OCI-LY1 (cell line): Measurements from ENCODE around the gene VPS52.
A peak's percentile ranks its signal among the peaks of the same experiment; 100 is the strongest.

Source experiments
- H2AFZ ChIP-seq: fragments of 200-600 bp; sonication (generic), shearing (Covaris generic); 2 replicates; pipeline ENCODE4 v1.6.0; 2014; ENCODE audit warnings: antibody characterized with exemption, mild to moderate bottlenecking, low read length
- H3F3A ChIP-seq: fragments of 200-600 bp; sonication (generic), shearing (Covaris generic); 2 replicates; pipeline ENCODE4 v1.6.0; 2014; ENCODE audit warnings: mild to moderate bottlenecking, antibody characterized with exemption, low read length, moderate library complexity; ENCODE audit not compliant: insufficient read depth
- H3K27ac ChIP-seq: fragments of 200-600 bp; sonication (generic); 2 replicates; pipeline ENCODE4 v1.5.1; 2014; ENCODE audit warnings: low read length, mixed run types, mild to moderate bottlenecking, low read depth; ENCODE audit not compliant: poor library complexity, severe bottlenecking
- H3K27me3 ChIP-seq: fragments of 200-600 bp; sonication (generic); 2 replicates; pipeline ENCODE4 v1.6.0; 2014; ENCODE audit warnings: antibody characterized with exemption, mild to moderate bottlenecking, low read length, moderate library complexity; ENCODE audit not compliant: insufficient read depth
- H3K36me3 ChIP-seq: fragments of 200-600 bp; sonication (generic); 2 replicates; pipeline ENCODE4 v1.6.1; 2014; ENCODE audit warnings: mild to moderate bottlenecking, antibody characterized with exemption, low read length, moderate library complexity, mixed read lengths; ENCODE audit not compliant: insufficient read depth
- H3K4me1 ChIP-seq: fragments of 200-600 bp; sonication (generic); 2 replicates; pipeline ENCODE4 v1.5.1; 2014; ENCODE audit warnings: mild to moderate bottlenecking, low read length, moderate library complexity; ENCODE audit not compliant: insufficient read depth, severe bottlenecking
- H3K4me2 ChIP-seq: fragments of 200-600 bp; sonication (generic), shearing (Covaris generic); 2 replicates; pipeline ENCODE4 v1.6.1; 2014; ENCODE audit warnings: low read length
- H3K4me3 ChIP-seq: fragments of 200-600 bp; sonication (generic); 2 replicates; pipeline ENCODE4 v1.5.1; 2014; ENCODE audit warnings: low read length, low read depth, mild to moderate bottlenecking, mixed read lengths; ENCODE audit not compliant: poor library complexity, severe bottlenecking
- H3K79me2 ChIP-seq: fragments of 200-600 bp; shearing (Covaris generic); 2 replicates; pipeline ENCODE4 v1.6.1; 2016; ENCODE audit warnings: mixed run types, low read length, mixed read lengths; ENCODE audit not compliant: insufficient read depth
- H3K9ac ChIP-seq: fragments of 200-600 bp; sonication (generic), shearing (Covaris generic); 2 replicates; pipeline ENCODE4 v1.6.1; 2014; ENCODE audit warnings: mild to moderate bottlenecking, low read length, mixed read lengths
- H3K9me2 ChIP-seq: fragments of 200-600 bp; sonication (generic), shearing (Covaris generic); 2 replicates; pipeline ENCODE4 v1.6.1; 2014; ENCODE audit warnings: low read depth, mild to moderate bottlenecking, low read length, mixed read lengths
- H3K9me3 ChIP-seq: fragments of 200-600 bp; shearing (Covaris generic); 2 replicates; pipeline ENCODE4 v1.6.1; 2014; ENCODE audit warnings: low read length, mixed read lengths
- H4K20me1 ChIP-seq: fragments of 200-600 bp; sonication (generic), shearing (Covaris generic); 2 replicates; pipeline ENCODE4 v1.6.0; 2016; ENCODE audit warnings: mild to moderate bottlenecking, low read length; ENCODE audit not compliant: insufficient read depth
- CTCF ChIP-seq: fragments of 200-600 bp; sonication (generic), shearing (Covaris generic); IDR thresholded peaks from 2 replicates; pipeline ENCODE4 v1.5.1; 2017; ENCODE audit warnings: mild to moderate bottlenecking, antibody characterized with exemption, low read length, moderate library complexity, mixed read lengths
- EZH2 ChIP-seq: fragments of 200-600 bp; sonication (generic), shearing (Covaris generic); IDR thresholded peaks from 2 replicates; pipeline ENCODE4 v1.8.0; 2017; ENCODE audit warnings: borderline replicate concordance, mixed run types, mild to moderate bottlenecking, antibody characterized with exemption, low read length, moderate library complexity, mixed read lengths

VPS52 gene

GRCh38 chr6:33299237-33299944 is 27.7 kb upstream of the VPS52 start:
- TF ChIP-seq CTCF (peak; percentile 89), EZH2 (no peak)
- H3K4me3 ChIP-seq = peak overlapping the region; percentile 72
- peak overlapping the region; percentile 93 for H3K27ac ChIP-seq
- H3F3A ChIP-seq = 0 out of 2 replicates have a peak, but pooled peaks cover 5% of the 10 kb centered on the region
- H3K27me3 ChIP-seq = no peaks in the 10 kb centered on the region
- no peaks in the 10 kb centered on the region for H4K20me1 ChIP-seq
- H3K4me1 ChIP-seq = peaks cover 13% of the 10 kb centered on the region
- no peaks in the 10 kb centered on the region for H3K9me3 ChIP-seq
- H2AFZ ChIP-seq = no peak overlapping the region
- peaks cover 32% of the 10 kb centered on the region for H3K36me3 ChIP-seq
- no peaks in the 10 kb centered on the region for H3K79me2 ChIP-seq
- H3K9me2 ChIP-seq = no peaks in the 10 kb centered on the region
- H3K9ac ChIP-seq = peak overlapping the region; percentile 74
- peak overlapping the region; percentile 70 for H3K4me2 ChIP-seq

GRCh38 chr6:33298773-33299236 is 27.1 kb upstream of the VPS52 start, which contains the start of gene RGL2:
TSS of gene RGL2 (minus strand) at chr6:33298942. CDS start at chr6:33298610, 332 bp downstream.
- H3K9me3 ChIP-seq = no peaks in the 10 kb centered on the region
- H3K9me2 ChIP-seq = no peaks in the 10 kb centered on the region
- peak within 1 kb of the TSS; percentile 72 for H3K4me3 ChIP-seq
- peaks cover 27% of the 10 kb centered on the region for H3K36me3 ChIP-seq
- H2AFZ ChIP-seq = no peak within 1 kb of the TSS
- H3K27me3 ChIP-seq = no peaks in the 10 kb centered on the region
- no peaks in the 10 kb centered on the region for H4K20me1 ChIP-seq
- peak within 1 kb of the TSS; percentile 74 for H3K9ac ChIP-seq
- no peaks in the 10 kb centered on the region for H3K79me2 ChIP-seq
- peak within 1 kb of the TSS; percentile 93 for H3K27ac ChIP-seq
- H3K4me1 ChIP-seq = peaks cover 13% of the 10 kb centered on the region
- peak within 1 kb of the TSS; percentile 70 for H3K4me2 ChIP-seq
- TF ChIP-seq CTCF = no peak
- no peak for TF ChIP-seq EZH2
- 0 out of 2 replicates have a peak, but pooled peaks cover 5% of the 10 kb centered on the region for H3F3A ChIP-seq

GRCh38 chr6:33297956-33298772 is 26.5 kb upstream of the VPS52 start:
- Histone ChIP-seq H3K4me3 (peak overlapping the region; percentile 72), H3K4me2 (peak overlapping the region; percentile 70), H3K9ac (peak overlapping the region; percentile 74), H3K27ac (peak overlapping the region; percentile 93), H3K4me1 (peaks cover 13% of the 10 kb centered on the region), H3F3A (0 out of 2 replicates have a peak, but pooled peaks cover 5% of the 10 kb centered on the region), H3K79me2 (no peaks in the 10 kb centered on the region), H3K9me2 (no peaks in the 10 kb centered on the region), H2AFZ (no peak overlapping the region), H3K27me3 (no peaks in the 10 kb centered on the region), H3K9me3 (no peaks in the 10 kb centered on the region), H4K20me1 (no peaks in the 10 kb centered on the region), H3K36me3 (peaks cover 20% of the 10 kb centered on the region)
- TF ChIP-seq CTCF (peak; percentile 48; the same call in 1 of the 2 replicates), EZH2 (no peak)
